Sigmoid colon (tissue), 4 donors: ENCODE data around the gene GPHB5.

Experiments used
- CTCF ChIP-seq, 4 experiments: fragments of 450-650 bp in 3 of 4; fragments of 200-600 bp in 1 of 4; IDR thresholded peaks; one replicate each; pipeline ENCODE4 v1.5.1; 2016 to 2019; ENCODE audit warnings: antibody characterized with exemption in 4 of 4, mild to moderate bottlenecking in 3 of 4, moderate library complexity in 2 of 4
- EP300 ChIP-seq, 4 donors: sonication (generic); formaldehyde crosslinking; IDR thresholded peaks; one replicate each; pipeline ENCODE4 v1.6.1; 2017; ENCODE audit warnings: antibody characterized with exemption in 4 of 4

- TF ChIP-seq CTCF (IDR thresholded peaks at IDR 0.05) = no peak
- no peak for TF ChIP-seq EP300 (IDR thresholded peaks at IDR 0.05)
Measured at GRCh38 chr14:63362389-63362819, 43.7 kb upstream of the GPHB5 start.
